Bone marrow (tissue), 2 donors: ENCODE results near the gene MAML2.

Experiments used
- DNase-seq, 2 donors: peaks; one replicate each; lab custom pipeline; 2025; lab: John Stamatoyannopoulos, UW

MAML2 gene

GRCh38 chr11:96339706-96340554 is 3.1 kb downstream of the MAML2 start:
- DNase-seq: no peak

- DNase-seq: peak; percentile 63 to 80
These were observed 3.9 kb downstream of the MAML2 start for GRCh38 chr11:96338910-96339705.

- peak in 1 of 2 donors; percentile 31 for DNase-seq
These were observed 5.2 kb downstream of the MAML2 start for GRCh38 chr11:96337541-96338431.

- DNase-seq: no peak
These were observed 7.6 kb downstream of the MAML2 start for GRCh38 chr11:96335388-96335787.

- no peak for DNase-seq
These were observed 8.8 kb downstream of the MAML2 start for GRCh38 chr11:96334219-96334618.

GRCh38 chr11:96333191-96333719 is 9.7 kb downstream of the MAML2 start:
- DNase-seq: no peak

- no peak for DNase-seq
These were observed 10.7 kb downstream of the MAML2 start for GRCh38 chr11:96332126-96332771.

GRCh38 chr11:96331699-96332116 is 11.3 kb downstream of the MAML2 start:
- DNase-seq: no peak

- DNase-seq: no peak
These were observed 12.5 kb downstream of the MAML2 start for GRCh38 chr11:96330511-96330859.

GRCh38 chr11:96329855-96330510 is 13.0 kb downstream of the MAML2 start:
- no peak for DNase-seq

GRCh38 chr11:96329419-96329818 is 13.6 kb downstream of the MAML2 start:
- no peak for DNase-seq

- no peak for DNase-seq
These were observed 14.5 kb downstream of the MAML2 start for GRCh38 chr11:96328395-96329010.

GRCh38 chr11:96326959-96327358 is 16.0 kb downstream of the MAML2 start:
- DNase-seq: no peak

GRCh38 chr11:96324912-96325311 is 18.1 kb downstream of the MAML2 start:
- DNase-seq: no peak

GRCh38 chr11:96323642-96323985 is 19.4 kb downstream of the MAML2 start:
- no peak for DNase-seq

GRCh38 chr11:96322775-96323641 is 20.0 kb downstream of the MAML2 start:
- no peak for DNase-seq

GRCh38 chr11:96321091-96321490 is 21.9 kb downstream of the MAML2 start:
- DNase-seq: no peak

GRCh38 chr11:96319898-96320656 is 22.9 kb downstream of the MAML2 start:
- DNase-seq: no peak

GRCh38 chr11:96318850-96319249 is 24.1 kb downstream of the MAML2 start:
- DNase-seq: no peak
